HG03342 (cell line): ENCODE results near the gene ZNF174.

Experiments
- ATAC-seq: cut with Tn5 transposase; IDR thresholded peaks from one replicate; pipeline ENCODE4 v1.9.1; 2021; ENCODE audit warnings: mild to moderate bottlenecking, moderate library complexity; ENCODE audit not compliant: unreplicated experiment

Gene ZNF174

DNA sequence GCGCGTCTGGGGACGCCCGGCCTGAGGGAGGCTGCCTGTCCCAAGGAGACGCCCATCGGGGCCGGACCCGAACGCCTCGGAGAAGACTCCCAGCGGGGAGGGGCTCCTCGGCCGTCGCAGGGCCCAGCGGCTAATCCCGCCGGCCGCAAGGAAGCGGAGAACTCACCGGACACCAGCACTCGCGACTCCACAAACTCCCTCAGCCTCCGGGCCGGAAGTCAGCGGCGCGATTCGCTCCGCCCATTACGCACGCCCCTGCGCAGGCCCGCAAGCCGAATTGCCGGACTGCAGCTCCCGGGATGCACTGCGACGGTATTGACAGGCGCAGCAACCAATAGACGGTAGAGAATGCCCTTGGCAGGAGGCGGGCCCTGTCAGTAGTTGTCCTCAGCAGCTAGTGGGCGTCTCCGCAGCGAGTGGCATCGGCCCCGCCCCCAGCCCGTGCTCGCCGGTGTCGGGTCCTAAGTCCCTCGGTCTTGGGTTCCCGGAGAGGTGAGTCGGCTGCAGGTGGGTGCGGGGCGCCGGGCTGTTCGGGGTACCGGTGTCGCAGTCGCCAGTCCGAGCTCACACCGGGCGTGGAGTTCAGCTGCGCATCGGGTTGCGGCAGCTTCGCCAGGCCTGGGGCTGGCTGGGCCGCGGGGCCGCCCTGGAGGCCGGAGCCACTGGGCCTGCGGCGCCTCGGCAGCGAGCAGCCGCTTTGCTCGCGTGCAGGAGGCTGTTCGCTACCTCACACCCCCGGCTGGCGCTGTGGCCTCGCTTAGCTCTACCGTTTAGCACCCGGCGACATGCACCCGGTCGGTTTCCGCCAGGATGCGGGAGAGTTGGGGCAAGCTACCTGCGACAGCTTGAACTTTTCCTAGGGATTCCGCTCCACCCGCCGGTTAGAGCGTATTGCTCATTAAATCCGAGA lies at the start of gene ZNF174, which contains the start of gene ZSCAN32:
ZNF174 (plus strand) TSS at position 437 of the 910 bp plus-strand sequence. CDS start 790 bp downstream, outside the sequence.
ZSCAN32 (minus strand) TSS at position 226 of the 910 bp plus-strand sequence. CDS start 3,447 bp downstream, outside the sequence.
- peak; percentile 96 for ATAC-seq

DNA sequence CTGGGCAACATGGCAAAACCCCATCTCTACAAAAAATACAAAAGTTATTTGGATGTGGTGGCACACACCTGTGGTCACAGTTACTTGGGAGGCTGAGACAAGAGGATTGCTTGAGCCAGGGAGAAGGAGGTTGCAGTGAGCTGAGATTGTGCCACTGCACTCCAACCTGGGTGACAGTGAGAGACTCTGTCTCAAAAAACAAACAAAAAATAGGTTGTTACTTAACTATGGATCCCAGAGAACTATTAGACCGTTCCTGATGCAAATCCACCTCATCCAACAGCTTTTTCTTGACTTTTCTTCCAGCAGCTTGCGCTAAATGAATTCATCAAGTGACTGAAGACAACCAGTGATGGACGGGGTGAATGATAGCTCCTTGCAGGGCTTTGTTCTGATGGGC lies 45.4 kb upstream of the ZNF174 start, which contains the start of gene OR2C1:
OR2C1 (plus strand) TSS at position 301 of the 400 bp plus-strand sequence; CDS start at position 353, 52 bp downstream.
- ATAC-seq: no peak

DNA sequence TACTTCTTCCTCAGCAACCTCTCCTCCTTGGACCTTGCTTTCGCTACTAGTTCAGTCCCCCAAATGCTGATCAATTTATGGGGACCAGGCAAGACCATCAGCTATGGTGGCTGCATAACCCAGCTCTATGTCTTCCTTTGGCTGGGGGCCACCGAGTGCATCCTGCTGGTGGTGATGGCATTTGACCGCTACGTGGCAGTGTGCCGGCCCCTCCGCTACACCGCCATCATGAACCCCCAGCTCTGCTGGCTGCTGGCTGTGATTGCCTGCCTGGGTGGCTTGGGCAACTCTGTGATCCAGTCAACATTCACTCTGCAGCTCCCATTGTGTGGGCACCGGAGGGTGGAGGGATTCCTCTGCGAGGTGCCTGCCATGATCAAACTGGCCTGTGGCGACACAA lies 44.9 kb upstream of the ZNF174 start:
- no peak for ATAC-seq

DNA sequence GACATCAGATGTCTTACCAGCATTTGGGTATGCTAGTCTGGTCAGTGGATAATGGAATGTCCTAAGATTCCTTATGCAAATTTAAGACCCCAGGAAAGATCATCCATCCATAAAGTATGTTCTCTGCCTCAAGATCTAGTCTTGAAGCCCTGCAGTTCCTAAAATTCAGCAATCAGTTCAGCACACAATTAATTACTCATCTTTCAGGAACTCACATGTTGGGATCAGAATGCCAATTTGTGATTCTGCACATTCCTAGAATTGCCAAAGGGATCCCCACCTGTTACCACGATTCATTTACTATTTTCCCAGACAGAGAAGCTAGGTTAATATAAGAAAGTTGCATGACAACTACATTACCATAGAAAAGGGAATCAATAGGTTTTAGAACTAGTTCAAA lies 42.1 kb upstream of the ZNF174 start:
- no peak for ATAC-seq

DNA sequence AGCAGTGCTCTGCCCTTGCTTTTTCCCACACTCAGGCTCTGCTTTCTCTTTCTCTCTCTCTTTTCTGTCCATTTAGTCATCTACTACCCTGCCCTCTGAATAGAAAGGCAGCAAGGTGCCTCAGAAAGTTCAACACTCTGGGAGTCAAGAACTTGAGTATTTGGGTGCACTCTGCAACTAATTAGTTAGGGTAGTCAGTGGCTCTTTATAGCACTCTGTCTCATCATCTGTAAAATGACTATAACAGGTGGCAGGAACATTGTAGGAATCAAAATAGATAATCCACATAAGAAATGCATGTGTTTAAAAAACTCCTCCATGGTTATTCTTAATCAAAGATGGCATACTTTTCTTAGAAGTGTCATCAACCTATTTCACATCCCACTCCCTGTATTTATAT lies 38.1 kb upstream of the ZNF174 start:
- no peak for ATAC-seq

DNA sequence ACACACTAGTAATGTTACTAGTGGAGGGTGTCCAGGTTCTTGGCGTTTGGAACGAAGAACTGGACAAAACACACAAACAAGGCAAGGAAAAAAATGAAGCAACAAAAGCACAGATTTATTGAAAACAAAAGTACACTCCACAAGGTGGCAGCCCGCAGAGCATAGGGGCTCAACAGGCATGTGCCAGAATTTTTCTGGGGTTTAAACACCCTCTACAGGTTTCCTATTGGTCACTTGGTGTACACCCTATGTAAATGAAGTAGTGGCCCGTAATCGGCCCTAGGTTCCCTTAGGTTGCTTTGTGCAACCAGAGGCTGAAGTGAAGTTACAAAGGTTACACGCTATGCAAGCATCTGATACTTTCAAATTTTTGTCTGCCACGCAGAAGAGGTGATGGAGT lies 37.2 kb upstream of the ZNF174 start:
- ATAC-seq: no peak

DNA sequence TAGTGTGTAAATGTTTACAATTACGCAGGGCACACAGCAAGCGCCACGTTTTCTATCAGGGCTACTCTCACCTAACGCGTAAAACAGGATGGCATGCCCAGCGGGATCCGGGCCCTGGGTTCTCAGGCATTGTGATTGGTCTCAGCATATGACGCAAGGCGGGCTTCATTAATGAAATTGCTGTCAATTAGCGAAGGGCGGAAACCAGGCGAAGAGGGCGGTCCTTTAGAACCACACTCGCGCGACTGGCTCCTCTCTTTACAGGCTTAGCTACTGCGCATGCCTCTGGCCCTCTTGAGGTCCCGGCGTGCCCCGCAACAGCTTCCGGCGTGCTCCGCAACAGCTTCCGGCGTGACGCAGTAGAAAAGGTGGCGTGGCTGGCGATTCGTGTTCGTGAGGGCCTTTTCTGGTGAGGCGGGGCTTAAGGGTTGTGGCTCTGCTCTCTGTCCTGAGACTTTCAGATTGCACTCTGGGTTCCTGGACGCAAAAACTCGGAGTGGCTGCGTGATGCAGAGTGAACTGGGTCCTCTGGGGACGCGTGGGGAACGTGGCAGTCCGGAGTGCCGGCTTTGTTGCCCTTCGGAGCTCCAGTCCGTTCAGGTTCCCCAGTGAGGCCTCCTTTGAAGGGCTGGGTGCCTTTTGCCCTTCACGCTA lies 36.1 kb upstream of the ZNF174 start:
- no peak for ATAC-seq

DNA sequence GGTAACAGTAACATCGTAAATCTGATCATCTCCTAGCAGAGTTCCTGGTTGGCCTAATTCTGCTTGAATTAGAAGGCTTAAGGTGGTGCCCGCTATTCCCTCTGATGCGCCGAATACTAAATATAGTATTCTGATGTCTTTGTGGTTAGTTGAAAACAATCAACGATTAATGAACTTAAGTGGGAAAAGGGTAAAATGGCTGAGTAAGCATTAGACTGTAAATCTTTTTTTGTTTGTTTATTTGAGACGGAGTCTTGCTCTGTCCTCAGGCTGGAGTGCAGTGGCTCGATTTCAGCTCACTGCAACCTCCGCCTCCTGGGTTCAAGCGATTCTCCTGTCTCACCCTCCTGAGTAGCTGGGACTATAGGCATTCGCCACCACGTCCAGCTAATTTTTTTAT lies 31.9 kb upstream of the ZNF174 start:
- ATAC-seq: no peak

DNA sequence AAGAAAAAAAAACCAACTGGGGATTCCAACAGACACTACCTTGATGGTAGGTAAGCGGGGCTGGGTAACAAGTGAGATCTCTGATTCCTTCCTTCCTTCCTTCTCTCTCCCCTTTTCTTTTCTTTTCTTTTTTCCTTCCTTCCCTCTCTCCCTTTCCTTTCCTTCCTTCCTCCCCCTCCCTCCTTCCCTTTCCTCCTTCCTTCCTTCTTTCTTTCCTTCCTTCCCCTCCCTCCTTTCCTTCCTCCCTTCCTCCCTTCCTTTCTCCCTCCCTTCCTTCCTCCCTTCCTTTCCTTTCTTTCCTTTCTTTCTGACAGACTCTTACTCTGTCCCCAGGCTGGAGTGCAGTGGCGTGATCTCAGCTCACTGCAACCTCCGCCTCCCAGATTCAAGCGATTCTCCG lies 25.3 kb upstream of the ZNF174 start:
- no peak for ATAC-seq

DNA sequence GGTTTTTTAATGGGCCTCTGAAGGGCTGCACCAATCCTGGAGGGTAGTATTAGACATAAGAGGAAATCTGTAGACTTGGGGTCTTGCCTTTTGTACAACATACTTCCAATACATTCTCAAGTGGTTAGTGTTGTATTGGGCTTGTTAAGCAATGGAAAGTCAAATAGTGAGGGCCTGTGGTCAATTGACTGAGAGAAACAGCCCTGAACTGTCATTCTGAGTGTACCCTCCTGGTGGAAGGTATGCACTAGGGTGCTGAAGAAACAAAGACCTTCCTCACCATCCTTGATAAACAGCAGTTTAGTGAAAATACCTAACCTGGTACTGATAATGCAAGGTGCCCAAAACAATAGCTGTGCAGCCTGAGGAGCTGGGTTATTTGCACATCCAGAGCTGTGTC lies 23.1 kb upstream of the ZNF174 start:
- no peak for ATAC-seq

DNA sequence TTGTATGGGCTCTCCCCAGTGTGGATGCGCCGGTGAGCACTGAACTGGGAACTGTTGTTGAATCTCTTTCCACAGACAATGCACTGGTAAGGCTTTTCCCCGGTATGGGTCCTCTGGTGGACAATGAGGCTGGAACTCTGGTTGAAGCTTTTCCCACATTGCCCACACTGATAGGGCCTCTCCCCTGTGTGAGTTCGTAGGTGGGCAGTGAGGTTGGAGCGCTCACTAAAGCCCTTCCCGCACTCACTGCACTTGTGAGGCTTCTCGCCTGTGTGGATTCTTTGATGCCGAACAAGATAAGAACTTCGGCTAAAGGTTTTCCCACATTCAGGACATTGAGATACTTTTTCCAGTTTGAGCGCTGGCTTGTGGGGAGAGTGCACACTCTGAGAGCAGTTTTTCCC lies 18.0 kb upstream of the ZNF174 start:
- ATAC-seq: no peak

DNA sequence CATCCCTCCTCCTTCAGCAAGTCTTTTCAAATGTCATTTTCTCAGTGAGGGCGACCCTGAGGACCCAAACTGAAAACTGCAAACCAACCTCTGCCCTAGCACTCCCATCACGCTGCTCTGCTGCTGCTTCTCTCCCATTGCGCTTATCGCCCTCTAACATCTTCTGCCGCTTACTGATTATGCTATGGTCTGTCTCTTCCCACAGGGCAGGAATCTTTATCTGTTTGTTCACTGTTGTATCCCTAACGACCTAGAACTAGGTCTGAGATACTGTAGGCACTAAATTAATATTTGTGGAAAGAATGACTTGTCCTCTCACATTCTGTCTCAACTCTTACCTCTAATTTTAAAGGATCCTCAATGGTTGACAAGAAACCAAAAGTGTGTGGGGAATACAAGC lies 12.7 kb upstream of the ZNF174 start:
- ATAC-seq: no peak

DNA sequence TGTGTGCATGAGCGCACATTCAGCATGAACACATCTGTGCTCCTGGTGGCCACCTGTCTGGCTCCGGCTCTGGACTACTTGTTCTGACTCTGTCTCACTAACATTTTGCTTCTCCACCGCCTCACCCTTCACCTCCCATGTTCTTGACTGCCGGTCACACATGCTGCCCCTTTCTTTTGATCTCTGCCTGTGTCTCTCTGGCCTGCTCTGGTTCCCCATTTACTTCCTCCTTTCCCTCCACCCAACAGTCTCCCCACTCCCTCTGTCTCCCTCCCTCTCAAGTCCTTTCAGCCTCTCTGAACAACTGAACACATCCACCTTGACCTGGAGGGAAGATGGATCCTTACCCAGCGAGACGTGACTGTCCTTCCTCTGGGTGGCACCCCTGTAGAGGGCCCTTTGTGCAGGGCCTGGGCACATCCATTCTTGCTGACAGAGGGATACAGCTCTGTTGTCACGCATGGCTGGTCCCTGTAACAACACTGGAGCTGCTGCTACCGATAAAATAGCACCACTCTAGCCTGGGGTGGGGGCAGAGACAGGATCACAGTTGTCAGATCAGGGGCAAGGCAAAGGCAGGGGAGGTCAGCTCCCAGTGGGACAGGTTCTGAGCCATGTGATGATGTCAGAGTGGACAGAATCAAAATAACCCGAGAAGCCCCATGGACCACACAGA lies 11.2 kb upstream of the ZNF174 start:
- no peak for ATAC-seq

DNA sequence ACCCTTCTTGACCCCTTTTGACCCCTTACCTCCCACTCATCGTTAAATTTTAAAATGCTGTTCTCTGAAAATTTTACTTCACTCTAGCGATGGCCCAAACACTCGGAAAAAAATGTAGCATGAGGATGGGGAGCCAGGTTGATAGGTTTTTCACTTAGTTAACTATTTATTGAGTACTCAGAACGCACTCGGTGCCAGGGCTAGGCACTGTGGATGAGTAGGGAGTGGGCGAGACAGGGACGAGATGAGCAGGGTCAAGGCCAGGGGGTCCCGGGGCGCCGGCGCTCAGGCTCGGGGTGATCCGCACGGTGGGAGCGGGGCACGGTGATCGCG lies 603 bp upstream of the ZNF174 start:
- no peak for ATAC-seq

DNA sequence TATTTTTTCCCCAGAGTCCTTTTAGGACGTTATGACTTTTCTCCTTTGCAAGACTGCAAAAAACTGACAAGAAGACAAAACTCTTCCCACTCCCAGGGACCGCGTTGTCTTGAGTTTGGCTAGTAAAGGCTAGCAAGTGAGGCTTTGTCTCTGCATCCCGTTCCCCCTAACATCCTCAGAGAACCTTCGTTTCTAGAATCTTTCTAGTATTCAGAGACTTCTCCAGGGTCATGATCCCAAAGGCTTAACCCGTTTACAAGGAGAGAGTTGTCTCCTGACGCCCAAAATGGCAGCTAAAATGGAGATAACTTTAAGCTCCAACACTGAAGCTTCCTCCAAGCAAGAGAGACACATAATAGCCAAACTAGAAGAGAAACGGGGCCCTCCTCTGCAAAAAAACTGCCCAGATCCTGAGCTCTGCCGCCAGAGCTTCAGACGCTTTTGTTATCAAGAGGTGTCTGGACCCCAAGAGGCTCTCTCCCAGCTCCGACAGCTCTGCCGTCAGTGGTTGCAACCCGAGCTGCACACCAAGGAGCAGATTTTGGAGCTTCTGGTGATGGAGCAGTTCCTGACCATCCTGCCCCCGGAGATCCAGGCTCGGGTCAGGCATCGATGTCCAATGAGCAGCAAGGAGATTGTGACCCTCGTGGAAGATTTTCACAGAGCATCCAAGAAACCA lies 843 bp downstream of the ZNF174 start:
- ATAC-seq: no peak

DNA sequence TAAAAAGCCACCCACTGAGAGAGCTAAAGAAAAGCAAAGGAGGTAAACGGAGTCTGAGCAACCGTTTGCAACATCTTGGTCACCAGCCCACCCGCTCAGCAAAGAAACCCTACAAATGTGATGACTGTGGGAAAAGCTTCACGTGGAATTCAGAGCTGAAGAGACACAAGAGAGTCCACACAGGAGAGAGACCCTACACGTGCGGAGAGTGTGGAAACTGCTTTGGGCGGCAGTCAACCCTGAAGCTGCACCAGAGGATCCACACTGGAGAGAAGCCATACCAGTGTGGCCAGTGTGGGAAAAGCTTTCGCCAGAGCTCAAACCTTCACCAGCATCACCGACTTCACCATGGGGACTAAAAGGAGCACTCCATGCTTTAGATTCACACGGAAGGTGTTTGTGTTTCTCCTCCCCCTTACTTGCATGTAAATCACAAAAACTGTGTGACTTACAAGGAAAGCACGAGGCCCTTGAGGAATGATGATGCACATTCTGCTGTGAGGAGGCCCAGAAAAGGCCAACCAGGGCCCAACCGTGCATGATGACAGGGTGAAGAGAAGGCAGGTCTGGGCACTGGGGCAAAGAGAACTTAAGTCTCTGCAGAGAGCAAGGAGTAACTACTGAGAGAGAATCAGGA lies 7.7 kb downstream of the ZNF174 start:
- ATAC-seq: no peak

DNA sequence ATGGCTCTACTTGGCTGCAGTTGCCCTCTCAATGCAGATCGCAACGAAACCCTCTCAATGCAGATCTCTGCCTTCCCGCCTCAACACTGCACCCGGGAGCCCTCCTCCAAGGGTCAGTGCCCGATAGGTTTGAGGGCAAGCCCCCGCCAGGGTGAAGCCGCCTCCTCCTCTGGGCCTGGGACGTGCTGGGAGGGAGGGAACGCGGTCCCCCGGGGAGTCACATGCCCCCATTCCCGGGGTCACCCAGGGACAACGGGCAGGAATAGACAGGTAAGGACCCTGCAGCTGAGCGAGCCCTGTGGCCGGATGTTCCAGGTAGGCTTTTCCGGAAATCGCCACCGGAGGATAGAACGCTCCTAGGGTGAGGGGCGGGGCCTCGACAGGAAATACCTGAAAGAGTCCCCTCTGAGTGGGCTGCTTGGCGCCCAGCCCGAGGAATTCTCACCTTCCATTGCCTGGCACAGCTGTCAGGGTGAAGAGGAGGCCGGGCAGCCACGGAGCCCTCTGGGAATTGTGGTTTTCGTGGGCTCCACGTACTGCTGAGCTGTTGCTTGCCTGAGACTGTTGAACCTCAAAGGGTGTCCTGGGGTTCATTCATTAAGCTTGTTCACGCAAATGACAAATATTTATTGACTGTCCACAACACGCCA lies 12.8 kb downstream of the ZNF174 start:
- ATAC-seq: no peak

DNA sequence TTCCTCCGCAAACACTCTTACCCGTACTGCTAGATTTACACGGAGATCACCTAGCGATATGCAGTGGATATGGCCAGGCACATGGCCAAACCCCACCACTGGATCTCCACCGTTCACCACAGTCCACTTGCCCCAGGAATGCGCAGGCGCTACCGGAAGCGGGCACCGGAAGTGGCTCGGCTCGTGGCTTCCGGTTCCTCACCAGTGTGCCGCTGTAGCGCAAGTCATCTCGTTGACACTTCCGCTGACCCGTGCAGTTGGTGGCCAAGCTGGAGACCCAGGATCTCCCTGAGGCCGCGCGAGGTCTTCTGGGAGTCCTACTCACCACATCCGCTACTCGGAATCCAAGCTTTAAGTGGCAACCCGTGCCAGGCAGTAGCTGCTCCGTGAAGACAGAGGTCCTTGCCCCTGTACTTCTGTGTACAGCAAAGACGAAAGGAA lies 30.8 kb downstream of the ZNF174 start:
- ATAC-seq: no peak

DNA sequence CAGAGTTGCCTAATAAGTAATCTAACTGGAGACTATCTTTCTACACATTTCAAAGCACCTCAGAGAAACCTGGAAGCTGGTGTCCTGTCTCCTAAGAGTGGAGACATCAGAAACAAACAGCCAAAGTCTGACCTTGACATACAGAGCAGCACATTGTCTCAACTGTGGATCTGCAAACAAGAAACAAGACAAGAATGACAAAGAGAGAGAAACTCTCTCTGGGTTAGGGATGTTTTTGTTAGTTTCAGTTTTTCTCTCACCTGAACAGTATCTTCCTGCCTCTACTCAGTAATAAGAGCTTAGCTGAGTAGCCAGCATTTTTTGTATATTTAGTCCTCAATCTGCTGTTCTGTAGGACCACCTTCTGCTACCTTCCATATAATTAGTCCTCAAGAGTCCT lies 33.4 kb downstream of the ZNF174 start:
- ATAC-seq: no peak

DNA sequence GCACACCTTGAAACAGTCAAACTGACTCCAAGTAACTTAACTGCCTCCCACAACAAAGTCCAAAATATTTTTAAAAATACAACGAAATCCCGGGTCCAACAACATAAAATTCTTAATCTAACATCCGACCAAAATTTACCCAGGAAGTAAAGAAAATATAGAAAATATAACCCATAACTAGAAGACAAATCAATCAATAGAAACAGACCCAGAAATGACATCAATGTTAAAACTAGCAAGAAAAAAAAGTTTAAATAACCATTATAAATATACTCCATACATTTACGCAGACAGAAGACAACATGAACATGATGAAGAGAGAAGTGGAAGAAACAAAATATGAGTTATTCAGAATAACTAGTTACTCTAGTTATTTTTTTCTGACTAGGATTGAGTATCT lies 38.6 kb downstream of the ZNF174 start:
- no peak for ATAC-seq
